SJSA1 (cell line): Measurements from ENCODE around the gene HSD11B1. TPM values are rescaled to one million over a fixed set of nuclear protein-coding genes. Genes with fewer than 3 reads are reported as not detected.
A peak's percentile ranks its signal among the peaks of the same experiment; 100 is the strongest.

ENCODE experiments used
- DNase-seq, 2 experiments: peaks; one replicate each; pipeline ENCODE4 v3.0.0-alpha.2; 2015 to 2020; ENCODE audit warnings: low spot score in 2 of 2, low read depth in 1 of 2
- H3K27ac ChIP-seq: fragments of 250-450 bp; sonication (Bioruptor Pico); 2 replicates; pipeline ENCODE4 v1.5.1; 2020; ENCODE audit warnings: mild to moderate bottlenecking, moderate library complexity
- H3K27me3 ChIP-seq: fragments of 250-450 bp; sonication (Bioruptor Pico); replicated peaks from 2 replicates; pipeline ENCODE4 v1.5.1; 2020; ENCODE audit warnings: mild to moderate bottlenecking, moderate library complexity
- H3K36me3 ChIP-seq: fragments of 250-450 bp; sonication (Bioruptor Pico); 2 replicates; pipeline ENCODE4 v1.5.1; 2020; ENCODE audit warnings: mild to moderate bottlenecking
- H3K4me1 ChIP-seq: fragments of 250-450 bp; sonication (Bioruptor Pico); replicated peaks from 2 replicates; pipeline ENCODE4 v1.6.1; 2021; ENCODE audit warnings: mild to moderate bottlenecking
- H3K4me3 ChIP-seq: fragments of 250-450 bp; sonication (Bioruptor Pico); 2 replicates; pipeline ENCODE4 v1.5.1; 2020; ENCODE audit warnings: mild to moderate bottlenecking
- H3K9me3 ChIP-seq: fragments of 250-450 bp; sonication (Bioruptor Pico); replicated peaks from 2 replicates; pipeline ENCODE4 v1.5.1; 2020; ENCODE audit warnings: mild to moderate bottlenecking
- total RNA-seq: library from RNA; depleted of rRNA; stranded (reverse); fragments of >200 nt; shearing (Covaris generic); gene quantifications from 2 replicates; pipeline ENCODE4 v1.2.3, GENCODE V29; 2014

HSD11B1 gene
- total RNA-seq, 1 experiment from 2014 or later, result 0.13 TPM

DNA sequence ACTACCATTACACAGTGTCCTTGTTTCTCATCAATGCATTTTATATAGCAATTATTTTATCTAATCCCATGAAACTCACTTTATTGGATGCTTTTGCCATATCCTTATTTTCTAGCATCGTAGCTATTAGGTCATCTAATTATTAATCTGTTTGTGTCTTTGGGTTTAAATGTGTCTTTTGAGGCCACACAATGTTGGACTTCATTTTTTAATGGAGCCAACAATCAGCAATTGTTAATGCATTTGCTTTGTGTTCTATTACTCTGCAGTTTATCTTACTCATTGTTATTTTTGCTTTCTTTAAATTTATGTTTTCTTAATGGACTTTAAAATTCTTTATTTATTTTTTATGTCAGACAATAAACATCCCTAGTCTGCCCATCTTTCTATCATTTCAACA is 1.8 kb upstream of the HSD11B1 start:
- DNase-seq, result no peak
- Histone ChIP-seq H3K4me1 (no peaks in the 10 kb centered on the region; the same call in 1 of the 2 replicates), H3K27me3 (0 out of 2 replicates have a peak, but pooled peaks cover 4% of the 10 kb centered on the region), H3K36me3 (no peaks in the 10 kb centered on the region), H3K27ac (no peak overlapping the region), H3K9me3 (no peaks in the 10 kb centered on the region), H3K4me3 (no peak overlapping the region)

DNA sequence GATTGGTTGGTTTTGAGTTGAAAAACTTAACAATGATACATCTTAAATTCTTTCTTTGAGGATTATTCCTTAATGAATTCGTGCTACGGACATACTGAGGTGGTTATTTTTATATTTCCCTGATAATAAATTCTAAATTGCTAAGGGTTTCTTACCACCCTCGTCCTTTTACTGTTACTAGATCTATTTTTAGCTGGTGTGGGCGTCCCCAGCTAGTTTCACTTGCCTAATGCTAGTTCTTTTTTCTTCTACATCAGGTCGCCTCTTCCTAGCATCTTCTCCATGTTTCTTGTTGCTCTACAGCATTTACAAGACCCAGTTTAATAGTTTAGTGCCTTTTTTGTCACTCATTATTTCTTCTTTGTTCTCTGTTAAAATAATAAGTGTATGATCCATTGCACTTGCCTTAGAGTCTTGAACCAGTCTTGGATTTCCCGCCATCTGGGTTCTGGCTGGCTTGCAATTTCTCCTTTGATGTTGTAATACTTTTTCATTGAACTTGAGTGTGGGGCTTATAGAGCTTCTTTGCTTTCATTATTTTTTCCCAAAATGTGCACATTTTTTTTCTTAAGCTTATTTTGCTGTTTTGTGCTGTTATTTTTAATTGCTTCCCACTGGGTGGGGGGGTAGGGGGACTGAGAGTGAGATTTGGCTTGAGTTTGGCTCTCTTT is 677 bp upstream of the HSD11B1 start:
- DNase-seq, result no peak
- Histone ChIP-seq H3K36me3 (no peaks in the 10 kb centered on the region), H3K27me3 (0 out of 2 replicates have a peak, but pooled peaks cover 4% of the 10 kb centered on the region), H3K9me3 (no peaks in the 10 kb centered on the region), H3K4me3 (no peak overlapping the region), H3K4me1 (no peaks in the 10 kb centered on the region; the same call in 1 of the 2 replicates), H3K27ac (no peak overlapping the region)

DNA sequence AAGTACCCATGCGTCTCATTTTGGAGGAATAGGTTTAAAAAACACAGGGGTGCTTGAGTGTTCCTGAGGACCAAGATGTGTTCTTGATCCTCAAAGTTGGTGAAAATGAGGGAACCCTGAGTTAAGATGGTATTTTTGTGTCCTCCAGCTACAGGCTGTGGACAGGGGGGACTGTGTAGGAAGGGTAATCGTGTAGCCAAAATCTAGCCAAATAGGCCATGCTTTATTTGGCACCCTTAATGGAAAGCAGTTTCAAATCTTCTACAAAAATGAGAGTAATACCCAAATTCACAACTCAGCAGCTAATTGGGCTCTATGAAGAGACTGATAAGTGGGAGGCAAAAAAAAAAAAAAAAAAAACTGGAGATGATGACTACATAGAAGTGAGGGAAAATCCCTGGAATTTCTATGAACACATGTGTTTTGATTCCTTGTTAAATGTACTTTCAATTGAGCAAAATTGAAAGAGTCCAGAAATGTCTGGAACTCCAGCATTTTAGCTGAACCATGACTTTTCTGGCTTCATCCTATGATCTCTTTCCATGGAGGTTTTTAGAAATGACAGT is 470 bp downstream of the HSD11B1 start:
- DNase-seq, result no peak
- Histone ChIP-seq H3K4me3 (no peak overlapping the region), H3K27me3 (0 out of 2 replicates have a peak, but pooled peaks cover 4% of the 10 kb centered on the region), H3K27ac (no peak overlapping the region), H3K4me1 (peaks cover under 1% of the 10 kb centered on the region), H3K9me3 (no peaks in the 10 kb centered on the region), H3K36me3 (no peaks in the 10 kb centered on the region)

DNA sequence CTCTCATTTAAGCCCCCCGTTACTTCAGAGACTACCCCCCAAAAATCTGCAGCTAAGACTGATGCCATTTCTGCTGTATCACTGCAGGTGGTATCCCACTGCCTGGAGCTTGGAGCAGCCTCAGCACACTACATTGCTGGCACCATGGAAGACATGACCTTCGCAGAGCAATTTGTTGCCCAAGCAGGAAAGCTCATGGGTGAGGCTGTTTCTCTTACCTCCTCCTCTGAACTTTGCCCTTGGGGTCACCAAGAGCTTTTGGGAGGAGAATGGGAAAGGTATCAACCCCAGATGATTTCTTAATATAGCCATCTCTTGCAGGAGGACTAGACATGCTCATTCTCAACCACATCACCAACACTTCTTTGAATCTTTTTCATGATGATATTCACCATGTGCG is 2.0 kb downstream of the HSD11B1 start:
- no peak for DNase-seq
- Histone ChIP-seq H3K27ac (no peak overlapping the region), H3K4me1 (peaks cover 14% of the 10 kb centered on the region), H3K36me3 (no peaks in the 10 kb centered on the region), H3K27me3 (0 out of 2 replicates have a peak, but pooled peaks cover 4% of the 10 kb centered on the region), H3K9me3 (no peaks in the 10 kb centered on the region), H3K4me3 (no peak overlapping the region)

DNA sequence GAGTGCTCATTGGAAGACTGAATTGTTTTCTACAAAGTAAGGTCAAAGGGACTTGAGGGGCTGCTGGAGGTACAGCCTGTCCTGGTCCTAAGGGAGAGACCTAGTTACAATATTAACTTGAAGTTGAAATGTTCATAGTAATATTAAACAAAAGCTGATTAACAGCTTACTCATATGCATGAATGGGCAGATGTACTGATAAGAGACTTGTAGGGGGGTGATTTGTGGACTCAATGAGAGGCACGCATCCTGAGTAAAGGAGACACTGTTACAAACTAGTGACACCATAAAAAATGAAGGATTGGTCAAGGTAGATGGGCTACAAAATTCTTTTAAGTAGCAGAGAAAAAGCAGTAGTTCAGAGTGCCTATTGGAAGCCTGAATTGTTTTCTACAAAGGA is 2.7 kb downstream of the HSD11B1 start:
- Histone ChIP-seq H3K36me3 (no peaks in the 10 kb centered on the region), H3K9me3 (no peaks in the 10 kb centered on the region), H3K27ac (no peak overlapping the region), H3K4me3 (no peak overlapping the region), H3K4me1 (peaks cover 20% of the 10 kb centered on the region), H3K27me3 (0 out of 2 replicates have a peak, but pooled peaks cover 4% of the 10 kb centered on the region)
- no peak for DNase-seq

DNA sequence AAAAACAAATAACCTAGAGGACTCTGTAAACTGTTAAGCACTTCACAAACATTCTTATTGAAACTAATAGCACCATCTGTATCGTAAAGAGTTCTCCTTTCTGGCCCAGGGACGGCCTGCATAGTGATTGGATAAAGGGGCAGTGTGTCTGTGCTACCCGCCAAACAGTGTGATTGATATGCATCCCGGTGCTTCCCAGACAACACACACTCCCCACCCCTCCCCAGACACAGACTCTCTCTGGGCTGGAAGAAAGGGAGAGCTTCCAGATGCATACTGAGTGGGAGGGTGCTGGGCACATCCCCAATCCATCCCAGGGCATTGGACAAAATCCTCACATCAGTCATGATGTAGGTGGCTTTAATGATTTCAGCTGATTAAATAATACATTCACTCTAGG is 3.7 kb downstream of the HSD11B1 start:
- no peak overlapping the region for H3K4me3 ChIP-seq
- no peak for DNase-seq
- H3K27ac ChIP-seq, result no peak overlapping the region
- peaks cover 26% of the 10 kb centered on the region for H3K4me1 ChIP-seq
- no peaks in the 10 kb centered on the region for H3K27me3 ChIP-seq
- no peaks in the 10 kb centered on the region for H3K9me3 ChIP-seq
- H3K36me3 ChIP-seq, result no peaks in the 10 kb centered on the region

DNA sequence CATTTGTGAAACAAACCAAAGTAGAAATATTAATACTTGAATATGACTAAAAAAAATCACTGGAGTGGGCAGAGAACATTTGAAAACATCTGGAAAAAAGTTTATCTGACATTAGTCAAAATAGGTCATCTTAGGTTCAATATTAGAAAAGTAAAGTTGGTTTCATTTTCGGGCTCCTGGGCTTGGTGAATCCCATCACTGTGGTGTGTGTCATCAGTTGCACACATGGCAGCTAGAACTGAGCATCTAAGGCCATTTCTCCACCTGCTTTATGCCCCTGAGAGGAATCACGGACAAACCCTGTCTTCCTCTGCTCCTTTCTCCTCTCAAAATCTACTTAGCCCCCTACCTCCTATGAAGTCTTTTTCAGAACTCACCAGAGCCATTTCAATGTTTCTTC is 5.4 kb downstream of the HSD11B1 start:
- Histone ChIP-seq H3K9me3 (no peaks in the 10 kb centered on the region), H3K4me1 (peaks cover 26% of the 10 kb centered on the region), H3K27ac (0 out of 2 replicates have a peak overlapping the region, but pooled peaks have one; percentile 57), H3K4me3 (no peak overlapping the region), H3K36me3 (no peaks in the 10 kb centered on the region), H3K27me3 (no peaks in the 10 kb centered on the region)
- no peak for DNase-seq

DNA sequence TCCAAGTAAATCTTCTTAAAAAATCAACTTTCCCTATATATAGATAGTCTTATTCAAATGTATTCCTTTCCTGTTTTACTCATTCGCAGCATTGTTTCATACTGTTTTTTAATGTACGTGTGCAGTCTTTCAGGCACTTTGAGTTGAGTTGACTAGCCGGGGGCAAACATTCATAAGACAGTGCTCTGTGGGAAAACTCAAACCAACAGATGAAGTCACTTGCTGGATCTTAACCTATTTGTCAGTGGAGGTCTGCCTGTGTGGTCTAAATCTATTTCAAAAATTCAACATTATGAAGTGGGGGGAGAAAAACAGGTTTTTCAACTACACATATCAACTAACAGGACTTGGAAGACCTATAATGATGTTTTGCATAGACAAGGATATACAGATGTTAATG is 6.2 kb downstream of the HSD11B1 start:
- Histone ChIP-seq H3K9me3 (no peaks in the 10 kb centered on the region), H3K4me3 (no peak overlapping the region), H3K4me1 (peaks cover 26% of the 10 kb centered on the region), H3K36me3 (no peaks in the 10 kb centered on the region), H3K27ac (peak overlapping the region; percentile 57; the same call in 1 of the 2 replicates), H3K27me3 (no peaks in the 10 kb centered on the region)
- DNase-seq, result peak in 1 of 2 experiments; percentile 30

DNA sequence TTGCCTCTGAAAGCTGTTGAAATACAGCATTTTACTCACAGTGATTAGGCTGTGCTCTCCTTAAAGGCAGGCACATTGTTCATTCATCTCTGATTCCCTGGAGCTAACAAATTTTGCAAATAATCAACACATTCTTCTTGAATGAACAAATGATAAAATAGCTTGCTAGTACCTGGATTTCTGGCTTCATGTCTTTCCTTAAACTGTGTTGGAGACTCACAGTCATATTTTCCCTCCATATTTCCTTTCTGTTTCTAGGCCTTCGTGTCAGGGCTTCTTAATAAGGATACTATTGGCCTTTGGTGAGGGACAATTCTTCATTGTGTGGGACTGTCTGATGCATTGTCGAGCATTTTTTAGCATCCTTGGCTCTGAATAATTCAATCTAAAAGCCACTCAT is 9.7 kb downstream of the HSD11B1 start:
- Histone ChIP-seq H3K36me3 (no peaks in the 10 kb centered on the region), H3K4me3 (no peak overlapping the region), H3K27me3 (no peaks in the 10 kb centered on the region), H3K27ac (no peak overlapping the region), H3K4me1 (peaks cover 26% of the 10 kb centered on the region), H3K9me3 (no peaks in the 10 kb centered on the region)
- no peak for DNase-seq

DNA sequence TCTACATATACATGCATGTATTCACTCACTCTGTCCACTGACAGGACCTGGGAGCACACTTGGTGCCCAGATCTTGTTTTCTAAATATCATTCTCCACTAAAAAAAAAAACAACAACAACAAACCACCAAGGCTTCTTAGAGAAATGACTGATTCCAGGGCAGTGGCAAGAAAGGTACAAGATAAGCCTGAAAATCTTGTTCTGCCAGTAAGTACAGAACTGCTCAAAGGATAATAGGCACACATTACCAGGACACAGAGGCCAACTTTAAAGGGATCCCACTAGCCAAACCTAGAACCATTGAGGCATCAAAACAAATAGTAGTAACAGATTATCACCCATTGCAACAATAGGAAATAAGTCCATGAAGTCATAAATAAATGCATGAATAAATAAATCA is 10.7 kb downstream of the HSD11B1 start:
- Histone ChIP-seq H3K9me3 (no peaks in the 10 kb centered on the region), H3K27ac (no peak overlapping the region), H3K4me1 (peaks cover 24% of the 10 kb centered on the region), H3K36me3 (no peaks in the 10 kb centered on the region), H3K27me3 (no peaks in the 10 kb centered on the region), H3K4me3 (no peak overlapping the region)
- DNase-seq, result no peak

DNA sequence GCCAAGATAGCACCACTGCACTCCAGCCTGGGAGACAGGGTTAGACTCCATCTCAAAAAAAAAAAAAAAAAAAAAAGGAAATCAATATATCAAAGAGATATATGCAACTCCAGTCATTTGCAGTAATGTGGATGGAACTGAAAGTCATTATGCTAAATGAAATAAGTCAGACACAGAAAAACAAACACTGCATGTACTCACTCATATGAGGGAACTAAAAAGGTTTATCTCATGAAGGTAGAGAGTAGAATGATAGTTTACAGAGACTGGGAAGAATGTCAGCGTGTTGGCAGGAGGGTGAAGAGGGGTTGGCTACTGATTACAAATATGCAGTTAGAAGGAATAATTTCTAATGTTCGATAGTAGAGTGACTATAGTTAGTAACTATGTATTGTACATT is 13.2 kb downstream of the HSD11B1 start:
- no peaks in the 10 kb centered on the region for H3K36me3 ChIP-seq
- no peak overlapping the region for H3K4me3 ChIP-seq
- H3K4me1 ChIP-seq, result peaks cover 7% of the 10 kb centered on the region
- no peak for DNase-seq
- no peaks in the 10 kb centered on the region for H3K9me3 ChIP-seq
- no peaks in the 10 kb centered on the region for H3K27me3 ChIP-seq
- no peak overlapping the region for H3K27ac ChIP-seq

DNA sequence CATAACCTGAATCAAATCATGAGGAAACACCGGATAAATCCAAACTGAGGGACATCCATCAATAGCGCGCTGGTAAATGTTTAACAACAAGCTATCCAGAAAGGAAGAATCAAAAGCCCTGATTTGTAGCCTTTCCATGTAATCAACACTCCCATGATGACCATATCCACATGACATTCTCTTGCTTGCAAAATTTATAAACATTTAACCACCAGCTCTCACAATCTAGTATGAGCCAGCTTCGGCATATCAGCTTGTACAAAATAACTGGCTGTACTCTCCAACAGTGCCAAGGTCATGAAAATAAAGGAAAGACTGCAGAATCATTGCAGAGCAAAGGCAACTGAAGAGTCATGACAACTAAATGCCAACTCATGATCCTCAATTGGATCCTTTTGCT is 15.7 kb downstream of the HSD11B1 start:
- no peak for DNase-seq
- Histone ChIP-seq H3K4me3 (no peak overlapping the region), H3K4me1 (peaks cover 6% of the 10 kb centered on the region; the same call in 1 of the 2 replicates), H3K36me3 (no peaks in the 10 kb centered on the region), H3K27ac (no peak overlapping the region), H3K27me3 (no peaks in the 10 kb centered on the region), H3K9me3 (no peaks in the 10 kb centered on the region)

DNA sequence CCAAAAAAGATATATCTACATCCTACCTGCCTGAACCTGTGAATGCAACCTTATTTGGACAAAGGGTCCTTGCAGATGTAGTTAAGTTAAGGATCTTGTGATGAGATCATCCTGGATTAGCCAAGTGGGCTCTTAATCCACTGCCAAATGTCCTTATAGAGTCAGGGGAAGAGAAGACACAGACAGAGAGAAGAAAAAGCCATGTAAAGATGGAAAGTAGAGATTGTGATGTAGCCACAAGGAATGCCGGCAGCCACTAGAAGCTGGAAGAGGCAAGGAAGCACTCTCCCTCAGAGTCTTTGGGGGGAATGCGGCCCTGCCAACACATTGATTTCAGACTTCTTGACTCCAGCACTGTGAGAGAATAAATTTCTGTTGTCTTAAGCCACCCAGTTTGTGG is 16.2 kb downstream of the HSD11B1 start:
- no peak for DNase-seq
- Histone ChIP-seq H3K27me3 (no peaks in the 10 kb centered on the region), H3K9me3 (no peaks in the 10 kb centered on the region), H3K36me3 (no peaks in the 10 kb centered on the region), H3K4me3 (no peak overlapping the region), H3K4me1 (peaks cover 6% of the 10 kb centered on the region; the same call in 1 of the 2 replicates), H3K27ac (no peak overlapping the region)

DNA sequence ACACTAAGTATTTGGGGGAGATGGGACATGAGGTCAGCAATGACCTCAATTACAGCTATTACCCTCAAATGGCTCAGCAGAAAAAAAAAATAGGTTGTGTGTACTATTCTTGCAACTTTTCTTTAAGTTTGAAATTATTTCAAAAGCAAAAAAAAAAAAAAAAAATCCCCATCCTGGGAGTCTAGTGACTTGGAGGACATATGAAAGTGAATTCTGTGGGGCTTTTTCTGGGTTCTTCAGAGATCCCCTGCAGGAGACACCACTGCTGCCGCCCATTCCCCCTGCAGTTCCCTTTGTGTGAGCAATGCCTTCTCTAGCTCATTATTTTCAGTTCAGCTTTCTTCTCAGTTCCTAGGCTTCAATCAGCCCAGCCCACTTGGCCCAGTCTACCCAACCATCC is 16.7 kb downstream of the HSD11B1 start:
- H3K9me3 ChIP-seq, result no peaks in the 10 kb centered on the region
- DNase-seq, result no peak
- H3K4me1 ChIP-seq, result peaks cover 6% of the 10 kb centered on the region; the same call in 1 of the 2 replicates
- H3K36me3 ChIP-seq, result no peaks in the 10 kb centered on the region
- no peaks in the 10 kb centered on the region for H3K27me3 ChIP-seq
- no peak overlapping the region for H3K4me3 ChIP-seq
- H3K27ac ChIP-seq, result no peak overlapping the region
